WTC11 (cell line): ENCODE results near the gene FLT1. TPM values are rescaled to one million over a fixed set of nuclear protein-coding genes. Genes with fewer than 3 reads are reported as not detected.

Source experiments
- ATAC-seq: fragments of 200-7000 bp; cut with Tn5 transposase; 2 replicates; pipeline ENCODE4 v1.10.0; 2021; ENCODE audit warnings: mild to moderate bottlenecking, moderate library complexity
- CTCF ChIA-PET: fragments of 300-600 bp; sonication (Branson Sonifier 250); formaldehyde crosslinking; loops from one replicate; lab custom pipeline; 2021; ENCODE audit warnings: antibody characterized with exemption; lab: Charles Lee
- POLR2A ChIA-PET: fragments of 350-600 bp; sonication (Branson Sonifier 250); formaldehyde crosslinking; loops from one replicate; lab custom pipeline; 2021; ENCODE audit warnings: antibody characterized with exemption; lab: Charles Lee
- DNase-seq: peaks from one replicate; pipeline ENCODE4 v3.0.0; 2021; ENCODE audit warnings: low spot score
- H3K27ac Mint-ChIP-seq: 2 replicates; pipeline ENCODE4 v1.8.0; 2021; ENCODE audit warnings: mixed read lengths
- H3K27me3 Mint-ChIP-seq: 2 replicates; pipeline ENCODE4 v1.8.0; 2021; ENCODE audit warnings: low read depth, mild to moderate bottlenecking, moderate library complexity, mixed read lengths
- H3K36me3 Mint-ChIP-seq: 2 replicates; pipeline ENCODE4 v1.8.0; 2021; ENCODE audit warnings: mixed read lengths
- H3K4me1 Mint-ChIP-seq: 2 replicates; pipeline ENCODE4 v1.8.0; 2022; ENCODE audit warnings: mixed read lengths
- H3K4me3 Mint-ChIP-seq: 2 replicates; pipeline ENCODE4 v1.8.0; 2021; ENCODE audit warnings: mild to moderate bottlenecking, moderate library complexity, mixed read lengths
- H3K9me3 Mint-ChIP-seq: 2 replicates; pipeline ENCODE4 v1.8.0; 2021; ENCODE audit warnings: mixed read lengths
- AFF4 ChIP-seq: sonication (generic); formaldehyde crosslinking; IDR thresholded peaks from 2 replicates; pipeline ENCODE4 v1.8.1; 2023; ENCODE audit warnings: mild to moderate bottlenecking, missing genetic modification reagents, borderline replicate concordance
- ATF1 ChIP-seq: sonication (generic); formaldehyde crosslinking; IDR thresholded peaks from 2 replicates; pipeline ENCODE4 v1.8.1; 2023; ENCODE audit warnings: mild to moderate bottlenecking, moderate library complexity, missing genetic modification reagents
- CREM ChIP-seq: sonication (generic); formaldehyde crosslinking; IDR thresholded peaks from 2 replicates; pipeline ENCODE4 v1.8.1; 2022; ENCODE audit warnings: mild to moderate bottlenecking, missing genetic modification reagents, moderate library complexity
- CTCF ChIP-seq: fragments of 200-600 bp; IDR thresholded peaks from 2 replicates; pipeline ENCODE4 v1.8.0; 2022; ENCODE audit warnings: antibody characterized with exemption
- FOXP1 ChIP-seq: sonication (generic); formaldehyde crosslinking; IDR thresholded peaks from 2 replicates; pipeline ENCODE4 v1.8.0; 2022; ENCODE audit warnings: missing genetic modification reagents, mild to moderate bottlenecking, moderate library complexity, borderline replicate concordance
- GRHL2 ChIP-seq: fragments of 250-450 bp; sonication (Bioruptor Pico); IDR thresholded peaks from 2 replicates; pipeline ENCODE4 v1.8.0; 2022; ENCODE audit warnings: mild to moderate bottlenecking, moderate library complexity; ENCODE audit not compliant: insufficient replicate concordance, severe bottlenecking
- HMGXB4 ChIP-seq: sonication (generic); formaldehyde crosslinking; IDR thresholded peaks from 2 replicates; pipeline ENCODE4 v1.8.1; 2023; ENCODE audit warnings: mild to moderate bottlenecking, moderate library complexity, missing genetic modification reagents
- MLX ChIP-seq: sonication (generic); formaldehyde crosslinking; IDR thresholded peaks from 2 replicates; pipeline ENCODE4 v1.8.1; 2023; ENCODE audit warnings: mild to moderate bottlenecking, missing genetic modification reagents, moderate library complexity
- NFE2L1 ChIP-seq: sonication (generic); formaldehyde crosslinking; IDR thresholded peaks from 2 replicates; pipeline ENCODE4 v1.8.1; 2023; ENCODE audit warnings: missing genetic modification reagents
- NFYB ChIP-seq: sonication (generic); formaldehyde crosslinking; conservative IDR thresholded peaks from 2 replicates; pipeline ENCODE4 v1.8.0; 2022; ENCODE audit warnings: low read depth, missing genetic modification reagents
- SP1 ChIP-seq: sonication (generic); formaldehyde crosslinking; conservative IDR thresholded peaks from 2 replicates; pipeline ENCODE4 v1.8.1; 2022; ENCODE audit warnings: missing genetic modification reagents
- TEAD1 ChIP-seq: sonication (generic); formaldehyde crosslinking; IDR thresholded peaks from 2 replicates; pipeline ENCODE4 v1.8.0; 2022; ENCODE audit warnings: mild to moderate bottlenecking, missing genetic modification reagents
- TEAD4 ChIP-seq: sonication (generic); formaldehyde crosslinking; IDR thresholded peaks from 2 replicates; pipeline ENCODE4 v1.8.0; 2022; ENCODE audit warnings: mild to moderate bottlenecking, missing genetic modification reagents
- TP53 ChIP-seq: sonication (generic); formaldehyde crosslinking; IDR thresholded peaks from 2 replicates; pipeline ENCODE4 v1.8.1; 2023; ENCODE audit warnings: mild to moderate bottlenecking, missing genetic modification reagents
- ZMAT4 ChIP-seq: fragments of 250-450 bp; sonication (Bioruptor Pico); IDR thresholded peaks from 2 replicates; pipeline ENCODE4 v1.9.0; 2021; ENCODE audit warnings: mild to moderate bottlenecking
- ZNF219 ChIP-seq: sonication (generic); formaldehyde crosslinking; IDR thresholded peaks from 2 replicates; pipeline ENCODE4 v1.8.0; 2023; ENCODE audit warnings: missing genetic modification reagents, mild to moderate bottlenecking, borderline replicate concordance
- ZNF263 ChIP-seq: sonication (generic); formaldehyde crosslinking; IDR thresholded peaks from 2 replicates; pipeline ENCODE4 v1.8.1; 2022; ENCODE audit warnings: low read depth, mild to moderate bottlenecking, moderate library complexity, missing genetic modification reagents
- ZNF423 ChIP-seq: fragments of 250-450 bp; sonication (Bioruptor Pico); IDR thresholded peaks from 2 replicates; pipeline ENCODE4 v2.1.2; 2022; ENCODE audit warnings: mild to moderate bottlenecking, moderate library complexity
- ZNF512 ChIP-seq: sonication (generic); formaldehyde crosslinking; IDR thresholded peaks from 2 replicates; pipeline ENCODE4 v1.8.1; 2022; ENCODE audit warnings: missing genetic modification reagents, borderline replicate concordance
- total RNA-seq: library from RNA; stranded (reverse); gene quantifications from 3 replicates; pipeline ENCODE4 v1.2.3, GENCODE V29; 2021

The FLT1 gene
- total RNA-seq, 1 experiment from 2014 or later, result 66.3 TPM

GRCh38 chr13:28527629-28528028 lies 32.7 kb upstream of the FLT1 start:
- Mint-ChIP-seq H3K4me1 (peaks cover 29% of the 10 kb centered on the region), H3K36me3 (no peaks in the 10 kb centered on the region), H3K27me3 (peaks cover 10% of the 10 kb centered on the region), H3K9me3 (no peaks in the 10 kb centered on the region), H3K4me3 (no peak overlapping the region), H3K27ac (0 out of 2 replicates have a peak overlapping the region, but pooled peaks have one; percentile 1)
- DNase-seq (no peak), ATAC-seq (no peak)
- ChIA-PET CTCF (interaction anchor here (0.7 kb wide), 1 partner anchor 150 kb away, joined by 3 read pairs; no protein-coding TSS in a partner anchor), POLR2A (interaction anchor here (0.6 kb wide), 1 partner anchor 170 kb away, joined by 3 read pairs; no protein-coding TSS in a partner anchor)
- TF ChIP-seq TP53 (CRISPR knock-in tag) (no peak), NFE2L1 (CRISPR knock-in tag) (no peak), GRHL2 (CRISPR knock-in tag) (no peak), ZNF263 (CRISPR knock-in tag) (no peak), CREM (CRISPR knock-in tag) (no peak)

GRCh38 chr13:28526876-28527275 lies 31.9 kb upstream of the FLT1 start:
- Mint-ChIP-seq H3K4me3 (no peak overlapping the region), H3K27ac (no peak overlapping the region), H3K36me3 (no peaks in the 10 kb centered on the region), H3K4me1 (peaks cover 29% of the 10 kb centered on the region), H3K27me3 (peaks cover 10% of the 10 kb centered on the region), H3K9me3 (no peaks in the 10 kb centered on the region)
- CTCF ChIA-PET, result interaction anchor here (0.7 kb wide), 1 partner anchor 150 kb away, joined by 3 read pairs; no protein-coding TSS in a partner anchor
- POLR2A ChIA-PET, result no interaction called here
- DNase-seq, result no peak
- ATAC-seq, result no peak
- no peak for TF ChIP-seq FOXP1 (CRISPR knock-in tag)

- DNase-seq, result no peak
- Mint-ChIP-seq H3K4me3 (no peak overlapping the region), H3K4me1 (peaks cover 14% of the 10 kb centered on the region), H3K27ac (no peak overlapping the region), H3K36me3 (no peaks in the 10 kb centered on the region), H3K9me3 (no peaks in the 10 kb centered on the region), H3K27me3 (peaks cover 4% of the 10 kb centered on the region)
- no peak for ATAC-seq
- ChIA-PET CTCF (no interaction called here), POLR2A (no interaction called here)
- TF ChIP-seq ZNF219 (CRISPR knock-in tag), result no peak
- no peak for TF ChIP-seq MLX (CRISPR knock-in tag)
- TF ChIP-seq ZMAT4 (CRISPR knock-in tag), result no peak
- no peak for TF ChIP-seq ZNF512 (CRISPR knock-in tag)
Observed at GRCh38 chr13:28522871-28523270, 27.9 kb upstream of the FLT1 start.

GRCh38 chr13:28513745-28514144 lies 18.8 kb upstream of the FLT1 start:
- no peak for TF ChIP-seq NFYB (CRISPR knock-in tag)
- TF ChIP-seq ATF1, result no peak
- no peak for TF ChIP-seq HMGXB4 (CRISPR knock-in tag)
- no peak for TF ChIP-seq CTCF
- no peak for TF ChIP-seq TEAD1 (CRISPR knock-in tag)
- no peak for TF ChIP-seq NFE2L1 (CRISPR knock-in tag)
- TF ChIP-seq ZNF263 (CRISPR knock-in tag), result no peak
- no peak for TF ChIP-seq ZNF423 (CRISPR knock-in tag)
- TF ChIP-seq AFF4, result no peak
- TF ChIP-seq SP1, result no peak
- no peak for TF ChIP-seq TEAD4 (CRISPR knock-in tag)
- ATAC-seq (no peak), DNase-seq (no peak)
- CTCF ChIA-PET, result no interaction called here
- H3K36me3 Mint-ChIP-seq, result no peaks in the 10 kb centered on the region
- no peak overlapping the region for H3K4me3 Mint-ChIP-seq
- POLR2A ChIA-PET, result no interaction called here
- peaks cover 13% of the 10 kb centered on the region for H3K4me1 Mint-ChIP-seq
- no peak overlapping the region for H3K27ac Mint-ChIP-seq
- H3K9me3 Mint-ChIP-seq, result no peaks in the 10 kb centered on the region
- no peaks in the 10 kb centered on the region for H3K27me3 Mint-ChIP-seq
